ENCODE measurements around the gene ZFYVE9.

The ZFYVE9 gene

DNA sequence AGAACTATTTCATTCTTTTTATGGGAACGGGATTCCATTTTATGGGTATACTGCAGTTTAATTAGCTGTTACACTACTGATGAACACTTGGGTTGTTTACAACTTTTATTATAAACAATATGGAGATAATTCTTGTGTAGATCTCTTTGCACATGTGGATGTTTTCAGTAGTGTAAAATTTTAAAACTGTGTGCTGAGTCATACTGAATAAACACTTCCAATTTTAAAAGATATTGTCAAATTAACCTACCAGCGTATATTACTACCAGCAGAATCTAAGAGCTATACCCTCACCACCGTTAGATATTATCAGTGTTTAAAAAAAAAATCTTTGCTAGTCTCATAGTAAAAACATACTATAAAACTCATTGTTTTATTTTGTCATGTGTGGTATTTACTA, 118.0 kb downstream of the ZFYVE9 start:
- H3K4me2 ChIP-seq (ENCODE audit: low read length), result no peak overlapping the region
- H3K36me3 ChIP-seq (ENCODE audit: control insufficient read depth, insufficient read depth, low read length), result no peaks in the 10 kb centered on the region
- TF ChIP-seq, protein P1, sequence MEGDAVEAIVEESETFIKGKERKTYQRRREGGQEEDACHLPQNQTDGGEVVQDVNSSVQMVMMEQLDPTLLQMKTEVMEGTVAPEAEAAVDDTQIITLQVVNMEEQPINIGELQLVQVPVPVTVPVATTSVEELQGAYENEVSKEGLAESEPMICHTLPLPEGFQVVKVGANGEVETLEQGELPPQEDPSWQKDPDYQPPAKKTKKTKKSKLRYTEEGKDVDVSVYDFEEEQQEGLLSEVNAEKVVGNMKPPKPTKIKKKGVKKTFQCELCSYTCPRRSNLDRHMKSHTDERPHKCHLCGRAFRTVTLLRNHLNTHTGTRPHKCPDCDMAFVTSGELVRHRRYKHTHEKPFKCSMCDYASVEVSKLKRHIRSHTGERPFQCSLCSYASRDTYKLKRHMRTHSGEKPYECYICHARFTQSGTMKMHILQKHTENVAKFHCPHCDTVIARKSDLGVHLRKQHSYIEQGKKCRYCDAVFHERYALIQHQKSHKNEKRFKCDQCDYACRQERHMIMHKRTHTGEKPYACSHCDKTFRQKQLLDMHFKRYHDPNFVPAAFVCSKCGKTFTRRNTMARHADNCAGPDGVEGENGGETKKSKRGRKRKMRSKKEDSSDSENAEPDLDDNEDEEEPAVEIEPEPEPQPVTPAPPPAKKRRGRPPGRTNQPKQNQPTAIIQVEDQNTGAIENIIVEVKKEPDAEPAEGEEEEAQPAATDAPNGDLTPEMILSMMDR (IDR thresholded peaks at IDR 0.05), result no peak
- H3K4me3 ChIP-seq (ENCODE audit: low read depth, low read length), result no peak overlapping the region
- no peaks in the 10 kb centered on the region for H3K9me3 ChIP-seq (ENCODE audit: control insufficient read depth, low read length)
- no peaks in the 10 kb centered on the region for H3K4me1 ChIP-seq
- no peak overlapping the region for H3K9ac ChIP-seq
- no peaks in the 10 kb centered on the region for H3K27me3 ChIP-seq (ENCODE audit: control insufficient read depth, insufficient read depth, low read length)
- H3K79me2 ChIP-seq, result peaks cover 2% of the 10 kb centered on the region
- no peak overlapping the region for H2AFZ ChIP-seq
- no peak overlapping the region for H3K27ac ChIP-seq

DNA sequence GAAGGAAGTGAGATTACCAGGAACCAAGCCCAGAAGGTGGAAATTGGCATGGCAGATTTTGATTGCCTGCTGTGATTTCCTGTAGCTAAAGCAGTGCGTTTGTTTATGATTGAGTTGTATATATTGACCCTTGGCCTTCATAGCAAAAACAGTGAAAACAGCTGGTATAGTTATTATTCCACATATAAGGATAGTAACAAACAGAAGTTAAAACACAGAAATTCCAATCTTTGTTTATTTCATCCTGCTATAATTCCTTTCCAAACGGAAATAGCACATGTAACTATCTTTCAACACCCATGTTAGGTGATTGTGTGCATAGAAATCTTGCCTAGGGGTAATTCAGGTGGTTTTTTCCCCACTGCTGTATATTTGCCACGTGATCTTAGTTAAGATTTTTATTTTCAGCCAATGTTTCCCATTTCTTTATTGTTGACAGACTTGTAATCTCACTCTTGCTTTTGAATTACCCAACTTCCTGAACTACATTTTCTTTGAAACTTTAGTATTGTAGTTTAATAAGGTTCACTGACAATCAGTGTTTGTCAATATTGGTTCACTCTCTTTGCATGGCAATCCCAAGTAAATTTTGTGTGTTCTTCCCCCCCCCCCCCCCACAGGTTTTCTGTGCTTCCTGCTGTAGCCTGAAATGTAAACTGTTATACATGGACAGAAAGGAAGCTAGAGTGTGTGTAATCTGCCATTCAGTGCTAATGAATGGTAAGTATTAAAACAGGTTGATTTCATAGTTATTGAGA, 121.4 kb downstream of the ZFYVE9 start:
- H3K27ac ChIP-seq, result no peak overlapping the region
- H3K27me3 ChIP-seq (ENCODE audit: control insufficient read depth, insufficient read depth, low read length), result no peaks in the 10 kb centered on the region

DNA sequence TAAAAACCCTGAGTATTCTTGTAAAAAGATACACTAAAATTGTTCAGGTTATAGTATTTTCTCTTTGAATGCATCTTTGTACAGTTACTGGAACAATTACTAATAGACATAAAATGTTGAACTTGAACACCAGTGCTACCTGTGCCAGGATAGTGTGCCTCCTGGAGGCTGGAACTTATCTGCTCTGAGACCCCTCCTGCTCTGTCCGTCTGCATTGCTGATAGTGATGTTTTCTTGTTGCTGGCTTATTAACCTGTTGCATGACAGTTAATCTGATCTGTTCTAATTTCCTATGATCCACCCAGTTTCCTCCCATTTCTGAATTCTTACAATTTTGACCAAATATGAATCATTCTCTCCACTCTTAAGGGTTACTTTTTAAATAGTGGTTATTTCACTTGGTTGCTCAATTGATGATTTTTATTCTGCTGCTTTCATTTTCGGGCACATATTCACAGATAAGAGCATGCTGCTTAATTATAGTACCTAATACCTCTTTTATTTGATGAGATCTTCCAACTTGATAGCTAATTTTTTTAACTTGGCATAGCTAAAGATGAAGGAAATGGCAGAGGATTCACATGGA, 122.7 kb downstream of the ZFYVE9 start:
- no peaks in the 10 kb centered on the region for H3K9me3 ChIP-seq (ENCODE audit: control insufficient read depth, low read length)
- H3K27ac ChIP-seq, result no peak overlapping the region
- no peak overlapping the region for H3K9ac ChIP-seq
- H3K36me3 ChIP-seq (ENCODE audit: control insufficient read depth, insufficient read depth, low read length), result no peaks in the 10 kb centered on the region
- no peak overlapping the region for H3K4me2 ChIP-seq (ENCODE audit: low read length)
- no peaks in the 10 kb centered on the region for H3K27me3 ChIP-seq (ENCODE audit: control insufficient read depth, insufficient read depth, low read length)
- H3K79me2 ChIP-seq, result no peaks in the 10 kb centered on the region
- TF ChIP-seq, protein P1 (IDR thresholded peaks at IDR 0.05), result no peak
- no peak overlapping the region for H2AFZ ChIP-seq
- no peak overlapping the region for H3K4me3 ChIP-seq (ENCODE audit: low read depth, low read length)
- no peaks in the 10 kb centered on the region for H3K4me1 ChIP-seq

More for the DNA sequence above, 121.4 kb downstream of the ZFYVE9 start:
- Histone ChIP-seq H3K9me3 (ENCODE audit: control insufficient read depth, low read length) (no peaks in the 10 kb centered on the region), H2AFZ (no peak overlapping the region), H3K4me3 (ENCODE audit: low read depth, low read length) (no peak overlapping the region), H3K79me2 (peaks cover under 1% of the 10 kb centered on the region), H3K4me1 (no peaks in the 10 kb centered on the region), H3K4me2 (ENCODE audit: low read length) (no peak overlapping the region), H3K9ac (no peak overlapping the region), H3K36me3 (ENCODE audit: control insufficient read depth, insufficient read depth, low read length) (no peaks in the 10 kb centered on the region)
- TF ChIP-seq, protein P1 (IDR thresholded peaks at IDR 0.05), result no peak

DNA sequence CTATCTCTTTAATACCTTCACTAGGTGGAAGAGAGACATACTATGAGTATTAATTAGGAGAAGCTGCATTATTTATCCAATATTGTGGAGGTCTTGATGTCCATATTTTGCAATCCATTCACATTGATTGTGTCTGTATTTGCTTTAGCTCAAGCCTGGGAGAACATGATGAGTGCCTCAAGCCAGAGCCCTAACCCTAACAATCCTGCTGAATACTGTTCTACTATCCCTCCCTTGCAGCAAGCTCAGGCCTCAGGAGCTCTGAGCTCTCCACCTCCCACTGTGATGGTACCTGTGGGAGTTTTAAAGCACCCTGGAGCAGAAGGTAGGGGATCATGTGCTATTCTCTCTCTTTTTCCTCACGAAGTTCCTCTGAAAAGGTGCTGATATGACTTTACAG, 124.6 kb downstream of the ZFYVE9 start:
- Histone ChIP-seq H3K4me1 (no peaks in the 10 kb centered on the region), H3K9ac (no peak overlapping the region), H3K9me3 (ENCODE audit: control insufficient read depth, low read length) (no peaks in the 10 kb centered on the region), H3K27ac (no peak overlapping the region), H3K79me2 (no peaks in the 10 kb centered on the region), H3K4me3 (ENCODE audit: low read depth, low read length) (no peak overlapping the region), H3K36me3 (ENCODE audit: control insufficient read depth, insufficient read depth, low read length) (no peaks in the 10 kb centered on the region), H3K4me2 (ENCODE audit: low read length) (no peak overlapping the region), H2AFZ (no peak overlapping the region), H3K27me3 (ENCODE audit: control insufficient read depth, insufficient read depth, low read length) (no peaks in the 10 kb centered on the region)
- TF ChIP-seq, protein P1 (IDR thresholded peaks at IDR 0.05), result no peak

Measured in parathyroid adenoma (tissue), 2 donors.